ENCODE results near the gene CLASRP. TPM values are rescaled to one million over a fixed set of nuclear protein-coding genes. Genes with fewer than 3 reads are reported as not detected.
A peak's percentile ranks its signal among the peaks of the same experiment; 100 is the strongest.

CLASRP gene
- total RNA-seq, 1 donor from 2014 or later = 19.2 TPM

DNA sequence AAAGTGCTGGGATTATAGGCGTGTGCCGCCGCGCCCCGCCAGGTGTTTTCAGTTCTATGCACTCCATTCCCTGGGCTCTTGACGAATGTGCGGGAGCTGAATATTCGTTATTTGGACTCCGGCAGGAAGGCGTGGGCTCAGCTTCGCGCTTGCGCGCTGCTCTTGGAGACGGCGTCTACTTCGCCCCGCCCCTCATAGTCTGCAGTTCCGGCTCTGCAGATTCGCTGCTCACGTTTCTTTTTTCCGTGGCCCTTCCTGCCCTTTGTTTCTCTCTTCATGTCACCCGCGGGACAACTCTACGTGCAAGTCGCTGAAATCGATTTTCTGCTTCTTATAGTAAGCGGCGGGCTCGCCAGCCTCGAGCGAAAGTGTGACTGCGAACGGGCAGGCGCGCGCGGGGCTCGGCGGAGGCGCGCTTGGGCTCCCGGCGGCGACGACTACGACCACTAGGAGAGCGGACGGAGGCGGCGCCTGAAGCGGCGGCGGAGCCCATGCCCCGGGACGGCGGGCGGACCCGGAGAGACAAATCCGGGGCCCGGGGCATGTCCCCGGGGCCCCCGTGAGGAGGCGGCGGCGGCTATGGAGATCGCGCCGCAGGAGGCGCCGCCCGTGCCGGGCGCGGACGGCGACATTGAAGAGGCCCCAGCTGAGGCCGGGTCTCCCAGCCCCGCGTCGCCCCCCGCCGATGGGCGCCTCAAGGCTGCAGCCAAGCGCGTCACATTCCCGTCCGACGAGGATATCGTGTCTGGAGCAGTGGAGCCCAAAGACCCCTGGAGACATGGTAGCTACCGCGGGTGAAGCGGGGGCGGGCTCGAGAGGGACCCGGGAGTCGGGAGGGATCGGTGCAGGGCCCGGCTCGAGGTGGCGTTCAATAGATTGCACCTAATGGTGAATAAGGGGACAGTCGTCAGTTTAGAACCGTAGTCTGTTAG, 54.2 kb downstream of the CLASRP start, which contains the start of gene PPP1R37:
Gene PPP1R37 (plus strand): TSS at position 433 of the 932 bp plus-strand sequence. CDS start 147 bp downstream, at position 580.
- FAIRE-seq (peak; percentile 68), DNase-seq (ENCODE audit: low read depth) (peak; percentile 94)
- Histone ChIP-seq H3K4me3 (ENCODE audit: low read depth, low read length) (peak within 1 kb of the TSS; percentile 92), H3K27me3 (ENCODE audit: control insufficient read depth, insufficient read depth, low read length) (no peaks in the 10 kb centered on the region), H3K36me3 (ENCODE audit: control insufficient read depth, insufficient read depth, low read length) (peaks cover 10% of the 10 kb centered on the region)
- TF ChIP-seq, protein P1, sequence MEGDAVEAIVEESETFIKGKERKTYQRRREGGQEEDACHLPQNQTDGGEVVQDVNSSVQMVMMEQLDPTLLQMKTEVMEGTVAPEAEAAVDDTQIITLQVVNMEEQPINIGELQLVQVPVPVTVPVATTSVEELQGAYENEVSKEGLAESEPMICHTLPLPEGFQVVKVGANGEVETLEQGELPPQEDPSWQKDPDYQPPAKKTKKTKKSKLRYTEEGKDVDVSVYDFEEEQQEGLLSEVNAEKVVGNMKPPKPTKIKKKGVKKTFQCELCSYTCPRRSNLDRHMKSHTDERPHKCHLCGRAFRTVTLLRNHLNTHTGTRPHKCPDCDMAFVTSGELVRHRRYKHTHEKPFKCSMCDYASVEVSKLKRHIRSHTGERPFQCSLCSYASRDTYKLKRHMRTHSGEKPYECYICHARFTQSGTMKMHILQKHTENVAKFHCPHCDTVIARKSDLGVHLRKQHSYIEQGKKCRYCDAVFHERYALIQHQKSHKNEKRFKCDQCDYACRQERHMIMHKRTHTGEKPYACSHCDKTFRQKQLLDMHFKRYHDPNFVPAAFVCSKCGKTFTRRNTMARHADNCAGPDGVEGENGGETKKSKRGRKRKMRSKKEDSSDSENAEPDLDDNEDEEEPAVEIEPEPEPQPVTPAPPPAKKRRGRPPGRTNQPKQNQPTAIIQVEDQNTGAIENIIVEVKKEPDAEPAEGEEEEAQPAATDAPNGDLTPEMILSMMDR (IDR thresholded peaks at IDR 0.05; ENCODE audit: insufficient read depth, low read length, severe bottlenecking) = peak; percentile 31

- TF ChIP-seq, protein P1 (IDR thresholded peaks at IDR 0.05; ENCODE audit: insufficient read depth, low read length, severe bottlenecking) = no peak
- Histone ChIP-seq H3K4me3 (ENCODE audit: low read depth, low read length) (peak overlapping the region; percentile 92), H3K36me3 (ENCODE audit: control insufficient read depth, insufficient read depth, low read length) (peaks cover 7% of the 10 kb centered on the region), H3K27me3 (ENCODE audit: control insufficient read depth, insufficient read depth, low read length) (no peaks in the 10 kb centered on the region)
- FAIRE-seq (no peak), DNase-seq (ENCODE audit: low read depth) (no peak)
Measured at GRCh38 chr19:45094137-45094536, 55.3 kb downstream of the CLASRP start.

DNA sequence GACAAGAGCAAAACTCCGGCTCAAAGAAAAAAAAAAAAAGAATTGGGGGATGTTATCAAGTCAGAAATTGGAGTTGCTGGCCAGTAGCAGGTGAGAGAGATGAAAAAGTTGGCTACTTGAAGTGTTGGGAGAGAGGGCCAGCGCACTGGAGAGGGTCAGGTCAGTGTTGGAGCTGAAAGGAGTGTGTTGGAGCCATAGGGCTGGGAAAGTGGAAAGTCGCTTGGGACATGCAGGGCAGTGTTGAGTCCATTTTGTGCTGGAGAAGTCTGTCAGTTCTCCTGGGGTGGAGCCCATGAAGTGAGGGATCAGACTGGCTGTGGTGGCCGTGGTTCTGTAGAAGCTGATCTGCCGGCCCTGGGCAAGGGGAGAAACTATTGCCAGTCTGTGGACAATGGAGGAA, 55.9 kb downstream of the CLASRP start:
- DNase-seq (ENCODE audit: low read depth) = no peak
- no peak overlapping the region for H3K4me3 ChIP-seq (ENCODE audit: low read depth, low read length)
- TF ChIP-seq, protein P1 (IDR thresholded peaks at IDR 0.05; ENCODE audit: insufficient read depth, low read length, severe bottlenecking) = no peak
- H3K27me3 ChIP-seq (ENCODE audit: control insufficient read depth, insufficient read depth, low read length) = no peaks in the 10 kb centered on the region
- FAIRE-seq = no peak
- H3K36me3 ChIP-seq (ENCODE audit: control insufficient read depth, insufficient read depth, low read length) = peaks cover 7% of the 10 kb centered on the region

GRCh38 chr19:45095496-45096413, 56.9 kb downstream of the CLASRP start:
- FAIRE-seq = no peak

GRCh38 chr19:45096700-45097099, 57.9 kb downstream of the CLASRP start:
- Histone ChIP-seq H3K4me3 (ENCODE audit: low read depth, low read length) (no peak overlapping the region), H3K27me3 (ENCODE audit: control insufficient read depth, insufficient read depth, low read length) (no peaks in the 10 kb centered on the region), H3K36me3 (ENCODE audit: control insufficient read depth, insufficient read depth, low read length) (peaks cover 1% of the 10 kb centered on the region)
- TF ChIP-seq, protein P1 (IDR thresholded peaks at IDR 0.05; ENCODE audit: insufficient read depth, low read length, severe bottlenecking) = no peak
- no peak for DNase-seq (ENCODE audit: low read depth)
- peak; percentile 52 for FAIRE-seq

More at GRCh38 chr19:45095496-45096413, 56.9 kb downstream of the CLASRP start:
- Histone ChIP-seq H3K36me3 (ENCODE audit: control insufficient read depth, insufficient read depth, low read length) (peaks cover 1% of the 10 kb centered on the region), H3K4me3 (ENCODE audit: low read depth, low read length) (no peak overlapping the region), H3K27me3 (ENCODE audit: control insufficient read depth, insufficient read depth, low read length) (no peaks in the 10 kb centered on the region)
- DNase-seq (ENCODE audit: low read depth) = no peak
- TF ChIP-seq, protein P1 (IDR thresholded peaks at IDR 0.05; ENCODE audit: insufficient read depth, low read length, severe bottlenecking) = no peak
